ENCODE results near the gene ACACA. TPM values are rescaled to one million over a fixed set of nuclear protein-coding genes. Genes with fewer than 3 reads are reported as not detected.

Gene ACACA
- total and polyA plus RNA-seq, 2 donors (not counting 3 experiments of a cell fraction or from before 2014, with no cell fraction given), result 55.3 to 124 TPM

- CTCF ChIA-PET, result no interaction called here
- intact Hi-C loops (cut with micrococcal nuclease), result no loop called here
Observed at GRCh38 chr17:37051833-37052232, 354.8 kb downstream of the ACACA start.

More at GRCh38 chr17:37051833-37052232, 354.8 kb downstream of the ACACA start:
- no peaks in the 10 kb centered on the region for H4K20me1 ChIP-seq (replicated peaks; ENCODE audit: control insufficient read depth, extremely low read depth, insufficient read depth, low read length)
- no peak overlapping the region for H3K4me2 ChIP-seq (ENCODE audit: insufficient read depth, low read length)
- H3K9me3 ChIP-seq (replicated peaks; ENCODE audit: control insufficient read depth, insufficient read depth, low read length), result no peaks in the 10 kb centered on the region
- H3K79me2 ChIP-seq (ENCODE audit: control insufficient read depth, insufficient read depth, low read length), result no peaks in the 10 kb centered on the region
- no peak overlapping the region for H3K27ac ChIP-seq (ENCODE audit: insufficient read depth, low read depth, low read length)
- TF ChIP-seq JUN (IDR thresholded peaks at IDR 0.05; ENCODE audit: borderline replicate concordance, insufficient read depth, insufficient read length, low read depth), result no peak
- TF ChIP-seq, protein P1, sequence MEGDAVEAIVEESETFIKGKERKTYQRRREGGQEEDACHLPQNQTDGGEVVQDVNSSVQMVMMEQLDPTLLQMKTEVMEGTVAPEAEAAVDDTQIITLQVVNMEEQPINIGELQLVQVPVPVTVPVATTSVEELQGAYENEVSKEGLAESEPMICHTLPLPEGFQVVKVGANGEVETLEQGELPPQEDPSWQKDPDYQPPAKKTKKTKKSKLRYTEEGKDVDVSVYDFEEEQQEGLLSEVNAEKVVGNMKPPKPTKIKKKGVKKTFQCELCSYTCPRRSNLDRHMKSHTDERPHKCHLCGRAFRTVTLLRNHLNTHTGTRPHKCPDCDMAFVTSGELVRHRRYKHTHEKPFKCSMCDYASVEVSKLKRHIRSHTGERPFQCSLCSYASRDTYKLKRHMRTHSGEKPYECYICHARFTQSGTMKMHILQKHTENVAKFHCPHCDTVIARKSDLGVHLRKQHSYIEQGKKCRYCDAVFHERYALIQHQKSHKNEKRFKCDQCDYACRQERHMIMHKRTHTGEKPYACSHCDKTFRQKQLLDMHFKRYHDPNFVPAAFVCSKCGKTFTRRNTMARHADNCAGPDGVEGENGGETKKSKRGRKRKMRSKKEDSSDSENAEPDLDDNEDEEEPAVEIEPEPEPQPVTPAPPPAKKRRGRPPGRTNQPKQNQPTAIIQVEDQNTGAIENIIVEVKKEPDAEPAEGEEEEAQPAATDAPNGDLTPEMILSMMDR (IDR thresholded peaks at IDR 0.05; ENCODE audit: extremely low read depth in 1 of 2, insufficient read depth in 1 of 2, low read depth in 1 of 2, low read length in 2 of 2), result no peak
- no peak for TF ChIP-seq FOS (IDR thresholded peaks at IDR 0.05; ENCODE audit: borderline replicate concordance, insufficient read depth, low read length)
- no peak for TF ChIP-seq POLR2A (IDR thresholded peaks at IDR 0.05; ENCODE audit: low read depth, low read length)
- no peak for TF ChIP-seq POLR2AphosphoS5 (IDR thresholded peaks at IDR 0.05; ENCODE audit: insufficient read depth, low read depth, low read length)
- no peak for TF ChIP-seq MYC (IDR thresholded peaks at IDR 0.05; ENCODE audit: low read depth, low read length)
- TF ChIP-seq, protein P2, sequence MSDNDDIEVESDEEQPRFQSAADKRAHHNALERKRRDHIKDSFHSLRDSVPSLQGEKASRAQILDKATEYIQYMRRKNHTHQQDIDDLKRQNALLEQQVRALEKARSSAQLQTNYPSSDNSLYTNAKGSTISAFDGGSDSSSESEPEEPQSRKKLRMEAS (IDR thresholded peaks at IDR 0.05; ENCODE audit: insufficient read depth, insufficient read length), result no peak
- no peak for TF ChIP-seq EZH2 (IDR thresholded peaks at IDR 0.05; ENCODE audit: borderline replicate concordance, low read depth, low read length, severe bottlenecking)
- no peak for TF ChIP-seq GATA2 (IDR thresholded peaks at IDR 0.05; ENCODE audit: insufficient read depth, insufficient read length, low read depth, low read length)
- peaks cover 0 to 8% of the 10 kb centered on the region in 2 experiments for H3K36me3 ChIP-seq (ENCODE audit: control insufficient read depth in 2 of 2, extremely low read depth in 1 of 2, insufficient read depth in 2 of 2, low read length in 2 of 2)
- H3K27me3 ChIP-seq (ENCODE audit: control insufficient read depth in 2 of 2, insufficient read depth in 2 of 2, low read length in 2 of 2), result no peaks in the 10 kb centered on the region
- BruUV-seq (replicated peaks), result no TSS peak
- dilution Hi-C loops (cut with MboI; ENCODE audit: extremely low pct_ligation_motif_present, low sequenced_read_pairs), result loop anchor here (25.0 kb wide), 1 partner anchor 390 kb away; no protein-coding TSS in a partner anchor
- H3K9me1 ChIP-seq (replicated peaks; ENCODE audit: control insufficient read depth, extremely low read depth, insufficient read depth, low read length), result no peaks in the 10 kb centered on the region
- H3K9ac ChIP-seq (replicated peaks; ENCODE audit: extremely low read depth, insufficient read depth, low read length), result no peak overlapping the region
- no peaks in the 10 kb centered on the region for H3K4me1 ChIP-seq (ENCODE audit: control insufficient read depth, extremely low read depth, insufficient read depth, low read length)
- POLR2A ChIA-PET, result no interaction called here
- H3K4me3 ChIP-seq (replicated peaks in 1 of 3; ENCODE audit: insufficient read depth in 1 of 3, low read depth in 1 of 3, low read length in 3 of 3), result no peak overlapping the region
- H2AFZ ChIP-seq (ENCODE audit: low read depth, low read length), result no peak overlapping the region
- DNase-seq (ENCODE audit: low read depth, low spot score), result no peak
- no peak for FAIRE-seq

Data from endothelial cell of umbilical vein (primary cell).